AG04450 (cell line): ENCODE measurements around the gene NFKBIL1. TPM values are rescaled to one million over a fixed set of nuclear protein-coding genes. Genes with fewer than 3 reads are reported as not detected.

Experiments
- CTCF ChIA-PET: fragments of 300-600, 350-600 bp; formaldehyde crosslinking; extraction: SDS; loops from one replicate; lab custom pipeline; 2022; ENCODE audit warnings: antibody characterized with exemption, inconsistent platforms; lab: Charles Lee
- POLR2A ChIA-PET: fragments of 350-600 bp; formaldehyde crosslinking; extraction: SDS; loops from one replicate; lab custom pipeline; 2021; ENCODE audit warnings: antibody characterized with exemption, inconsistent platforms; lab: Yijun Ruan, JAX
- DNase-seq: peaks from one replicate; pipeline ENCODE4 v3.0.0-alpha.2; 2011; ENCODE audit warnings: low read depth, low spot score
- H3K27ac ChIP-seq: one replicate; pipeline ENCODE4 v1.5.1; 2012; ENCODE audit warnings: low read depth, low read length, control low read depth
- H3K27me3 ChIP-seq: one replicate; pipeline ENCODE4 v1.6.0; 2012; ENCODE audit warnings: low read length; ENCODE audit not compliant: control insufficient read depth, insufficient read depth
- H3K4me3 ChIP-seq: 2 replicates; pipeline ENCODE4 v1.5.1; 2011; ENCODE audit warnings: mild to moderate bottlenecking, low read depth, low read length, control low read depth
- H3K9me3 ChIP-seq: 2 replicates; pipeline ENCODE4 v1.5.1; 2012; ENCODE audit warnings: low read length; ENCODE audit not compliant: control insufficient read depth, insufficient read depth
- CTCF ChIP-seq: IDR thresholded peaks from 2 replicates; pipeline ENCODE4 v1.5.1; 2011; ENCODE audit warnings: low read depth, low read length, control low read depth, inconsistent platforms
- polyA plus RNA-seq: library from polyadenylated mRNA; depleted of rRNA; stranded (reverse); fragments of >200 nt; gene quantifications from 2 replicates; pipeline ENCODE4 v1.2.3, GENCODE V29; 2011

Gene NFKBIL1
- polyA plus RNA-seq, 1 experiment = 5.1 TPM

- H3K27ac ChIP-seq = no peak overlapping the region
- no peak for TF ChIP-seq CTCF
- H3K4me3 ChIP-seq = no peak overlapping the region
- POLR2A ChIA-PET = no interaction called here
- no peaks in the 10 kb centered on the region for H3K27me3 ChIP-seq
- DNase-seq = no peak
- peaks cover 3% of the 10 kb centered on the region for H3K9me3 ChIP-seq
- CTCF ChIA-PET = no interaction called here
These were observed 37.4 kb upstream of the NFKBIL1 start for GRCh38 chr6:31510007-31510406.

GRCh38 chr6:31513456-31514165, 33.8 kb upstream of the NFKBIL1 start:
- H3K4me3 ChIP-seq = no peak overlapping the region
- no peak overlapping the region for H3K27ac ChIP-seq
- H3K27me3 ChIP-seq = no peaks in the 10 kb centered on the region
- H3K9me3 ChIP-seq = peaks cover 3% of the 10 kb centered on the region
- DNase-seq = no peak
- TF ChIP-seq CTCF = no peak
- POLR2A ChIA-PET = interaction anchor here (1.1 kb wide), 1 partner anchor 16 kb away, joined by 4 read pairs; the partner anchor contains the start of gene MCCD1
- CTCF ChIA-PET = interaction anchor here (0.9 kb wide), 1 partner anchor 85 kb away, joined by 6 read pairs; no protein-coding TSS in a partner anchor

- no peak overlapping the region for H3K4me3 ChIP-seq
- CTCF ChIA-PET = no interaction called here
- DNase-seq = no peak
- no peaks in the 10 kb centered on the region for H3K9me3 ChIP-seq
- POLR2A ChIA-PET = no interaction called here
- TF ChIP-seq CTCF = no peak
- H3K27me3 ChIP-seq = no peaks in the 10 kb centered on the region
- H3K27ac ChIP-seq = no peak overlapping the region
These were observed 25.6 kb upstream of the NFKBIL1 start for GRCh38 chr6:31521835-31522234.

- DNase-seq = no peak
- Histone ChIP-seq H3K9me3 (no peaks in the 10 kb centered on the region), H3K27me3 (no peaks in the 10 kb centered on the region), H3K4me3 (no peak overlapping the region), H3K27ac (no peak overlapping the region)
- POLR2A ChIA-PET = interaction anchor here (4.5 kb wide), 1 partner anchor 16 kb away, joined by 24 read pairs; the partner anchor contains the start of gene DDX39B
- no peak for TF ChIP-seq CTCF
- CTCF ChIA-PET = interaction anchor here (0.7 kb wide), 1 partner anchor 71 kb away, joined by 3 read pairs; no protein-coding TSS in a partner anchor
These were observed 21.9 kb upstream of the NFKBIL1 start for GRCh38 chr6:31525553-31525931.

- POLR2A ChIA-PET = interaction anchor here (0.5 to 4.5 kb wide), 2 partner anchors 15 to 20 kb away, joined by 4 to 24 read pairs; partner anchors contain the start of genes ATP6V1G2 and DDX39B
- CTCF ChIA-PET = interaction anchor here (0.7 kb wide), 1 partner anchor 71 kb away, joined by 3 read pairs; no protein-coding TSS in a partner anchor
- DNase-seq = no peak
- H3K27me3 ChIP-seq = no peaks in the 10 kb centered on the region
- no peak overlapping the region for H3K4me3 ChIP-seq
- TF ChIP-seq CTCF = no peak
- no peak overlapping the region for H3K27ac ChIP-seq
- no peaks in the 10 kb centered on the region for H3K9me3 ChIP-seq
These were observed 21.3 kb upstream of the NFKBIL1 start for GRCh38 chr6:31525932-31526591.
